Stromal cell of bone marrow (primary cell): ENCODE measurements around the gene FAM81B.
A peak's percentile ranks its signal among the peaks of the same experiment; 100 is the strongest.
"Not testable (repeated sequence)": the region's sequence is repeated elsewhere in the genome, so short reads cannot be mapped to it uniquely, and the experiment has no call there.

ENCODE experiments used
- DNase-seq: peaks from one replicate; pipeline ENCODE4 v3.0.0-alpha.2; 2012; ENCODE audit warnings: low read depth

FAM81B gene, protein sequence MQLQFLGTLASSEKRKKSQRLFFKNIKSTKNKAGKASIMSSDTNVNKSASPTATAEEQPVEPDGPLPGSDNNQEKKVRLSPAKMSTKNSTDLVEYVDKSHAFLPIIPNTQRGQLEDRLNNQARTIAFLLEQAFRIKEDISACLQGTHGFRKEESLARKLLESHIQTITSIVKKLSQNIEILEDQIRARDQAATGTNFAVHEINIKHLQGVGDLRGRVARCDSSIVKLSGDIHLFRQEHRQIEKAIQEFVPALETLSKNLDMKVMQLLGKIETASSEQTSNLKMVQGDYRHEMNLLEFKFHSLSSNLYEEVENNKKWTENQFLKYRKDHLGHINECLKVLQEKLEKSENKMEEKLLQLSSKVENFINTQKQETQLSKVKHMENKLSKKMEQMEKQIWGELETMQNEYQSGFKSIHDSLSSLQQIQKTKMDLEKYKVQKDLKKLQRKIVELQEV

DNA sequence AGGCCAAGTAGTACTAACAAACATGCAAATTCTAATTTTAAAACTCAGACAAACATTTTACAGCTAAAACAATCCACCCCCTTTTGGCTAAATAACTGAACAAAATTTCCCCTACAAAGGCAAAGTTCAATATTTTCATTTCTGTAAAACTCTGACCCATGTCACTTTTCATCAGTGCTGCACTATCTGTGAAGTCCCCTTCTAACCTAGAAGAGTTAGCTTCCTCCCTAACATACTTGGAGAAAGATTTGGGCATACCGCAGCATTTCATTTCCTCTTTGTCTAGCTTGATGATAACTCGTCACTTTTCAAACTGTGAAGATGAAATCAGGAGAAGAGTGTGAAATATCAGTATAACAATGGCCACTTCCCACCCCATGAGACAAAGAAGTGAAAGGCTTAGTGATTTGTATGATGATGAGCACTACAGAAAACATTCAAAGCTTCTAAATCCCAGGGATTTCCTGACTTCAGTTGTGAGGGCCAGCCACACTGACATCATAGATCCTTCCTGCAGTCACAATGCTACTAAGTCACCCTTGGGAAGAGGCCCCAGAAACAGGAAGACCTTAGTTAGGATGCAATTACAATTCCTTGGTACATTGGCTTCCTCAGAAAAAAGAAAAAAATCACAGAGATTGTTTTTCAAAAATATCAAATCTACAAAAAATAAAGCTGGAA lies at the start of gene FAM81B:
TSS of gene FAM81B (plus strand) at position 555 of the 681 bp plus-strand sequence. CDS start at position 579, 24 bp downstream.
- DNase-seq: peak; percentile 26

DNA sequence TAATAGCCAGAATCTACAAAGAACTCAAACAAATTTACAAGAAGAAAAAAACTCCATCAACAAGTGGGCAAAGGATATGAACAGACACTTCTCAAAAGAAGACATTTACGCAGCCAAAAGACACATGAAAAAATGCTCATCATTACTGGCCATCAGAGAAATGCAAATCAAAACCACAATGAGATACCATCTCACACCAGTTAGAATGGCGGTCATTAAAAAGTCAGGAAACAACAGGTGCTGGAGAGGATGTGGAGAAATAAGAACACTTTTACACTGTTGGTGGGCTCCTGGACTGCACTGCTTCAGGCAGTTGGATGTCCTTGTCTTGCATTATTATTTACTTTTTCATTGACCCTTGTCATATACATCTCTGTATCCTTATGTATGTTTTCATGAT lies 49.7 kb upstream of the FAM81B start:
- DNase-seq: not testable (repeated sequence)

DNA sequence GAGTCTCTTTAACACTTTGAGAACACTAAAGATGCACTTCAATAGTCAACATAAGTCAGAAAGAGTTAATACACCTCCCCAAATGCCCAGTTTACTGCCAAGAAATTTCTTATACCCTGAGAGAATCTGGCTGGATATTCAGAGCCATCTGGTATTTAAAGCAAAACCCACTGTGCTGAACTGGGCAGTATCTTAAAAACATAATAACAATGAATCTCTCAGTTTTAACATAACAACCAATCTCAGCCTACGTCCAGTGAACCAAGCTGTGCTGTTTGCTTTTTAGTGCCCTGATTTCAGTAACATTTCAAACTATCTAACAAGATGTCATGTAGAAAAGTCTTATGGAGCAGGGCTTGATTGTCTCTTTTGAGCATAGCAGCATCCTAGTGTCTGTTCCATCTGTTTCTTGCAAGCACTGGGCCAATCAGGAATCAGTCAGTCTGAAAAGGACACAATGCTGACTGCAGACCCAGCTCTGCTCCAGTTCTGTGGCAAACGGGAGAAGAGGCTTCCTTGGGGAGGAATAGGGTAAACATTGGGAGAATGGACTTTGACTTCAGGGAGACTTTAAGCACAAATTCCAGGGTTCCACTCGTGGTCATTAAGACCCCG lies 43.6 kb upstream of the FAM81B start:
- no peak for DNase-seq

DNA sequence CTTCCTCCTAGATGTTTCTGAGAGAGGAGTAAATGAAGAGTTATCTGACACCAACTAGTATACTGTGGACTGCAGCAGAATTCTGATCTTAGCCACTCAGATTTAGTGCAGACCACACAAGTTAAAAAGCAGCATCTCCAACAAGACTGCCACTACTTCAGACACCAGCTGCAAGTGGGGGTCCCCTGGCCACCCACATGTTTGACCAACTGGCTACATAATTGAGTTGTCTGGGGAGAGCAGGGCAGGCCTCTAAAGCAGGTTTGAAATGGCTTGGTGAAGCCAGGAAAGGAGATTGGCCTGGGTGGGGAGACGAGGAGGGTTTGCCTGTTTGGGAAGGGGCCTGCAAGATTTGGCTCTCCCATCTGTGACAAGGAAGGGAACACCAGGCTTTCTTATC lies 40.5 kb upstream of the FAM81B start:
- DNase-seq: no peak

DNA sequence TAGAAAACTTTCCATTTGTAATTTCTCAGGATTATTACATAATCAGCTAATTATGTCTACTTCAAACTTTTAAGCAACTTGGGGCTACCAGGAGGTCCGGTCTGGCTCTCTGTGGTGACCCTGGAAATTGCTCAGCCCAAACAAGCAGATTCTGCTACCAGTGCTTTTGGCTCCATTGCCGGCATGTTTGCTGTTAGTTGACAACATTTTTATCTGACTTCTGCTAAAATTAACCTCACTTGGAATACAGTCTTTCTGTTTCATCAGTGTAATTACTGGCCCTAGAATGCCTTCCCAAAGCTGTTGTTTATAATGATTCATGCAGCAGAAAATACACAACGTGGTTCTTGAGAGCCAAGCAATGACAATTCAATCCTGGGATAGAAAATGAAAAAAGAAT lies 38.5 kb upstream of the FAM81B start:
- no peak for DNase-seq

DNA sequence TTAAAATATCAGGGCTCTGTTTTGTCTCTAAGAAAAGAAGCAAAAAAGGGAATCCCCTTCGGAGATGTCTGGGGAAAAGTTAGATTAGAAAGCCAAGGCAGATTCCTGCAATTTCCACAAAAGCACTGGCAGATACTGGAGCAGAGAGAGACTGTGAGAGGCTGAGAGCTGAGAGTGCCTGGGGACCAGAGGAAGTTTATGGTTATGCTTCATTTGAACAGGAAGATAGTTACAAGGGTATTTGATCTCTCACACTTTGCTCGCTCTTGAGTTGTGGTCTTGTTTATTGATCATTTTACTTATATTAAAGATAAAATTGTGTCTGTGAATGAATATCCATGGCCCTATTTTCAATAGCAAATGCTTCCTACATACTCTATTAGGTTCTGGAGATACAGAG lies 32.8 kb upstream of the FAM81B start:
- no peak for DNase-seq

DNA sequence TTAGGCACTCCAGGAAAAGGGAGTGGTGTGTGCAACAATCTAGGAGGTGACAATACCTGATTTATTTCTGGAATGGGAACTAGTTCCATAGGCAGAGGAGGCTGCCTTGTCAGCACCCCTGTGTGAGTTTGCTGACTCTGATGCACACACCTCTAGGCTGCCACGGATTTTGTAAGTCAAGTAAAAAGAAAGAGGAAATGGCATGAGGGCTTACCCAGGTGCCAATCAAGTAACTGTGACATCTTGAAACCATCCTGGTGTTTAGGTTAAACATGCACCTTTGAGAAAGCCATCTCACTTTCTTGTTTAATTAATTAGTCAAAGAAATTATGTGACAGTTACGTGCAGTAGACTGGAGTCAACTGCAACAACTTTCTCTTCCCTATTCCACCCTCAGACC lies 32.3 kb upstream of the FAM81B start:
- no peak for DNase-seq

DNA sequence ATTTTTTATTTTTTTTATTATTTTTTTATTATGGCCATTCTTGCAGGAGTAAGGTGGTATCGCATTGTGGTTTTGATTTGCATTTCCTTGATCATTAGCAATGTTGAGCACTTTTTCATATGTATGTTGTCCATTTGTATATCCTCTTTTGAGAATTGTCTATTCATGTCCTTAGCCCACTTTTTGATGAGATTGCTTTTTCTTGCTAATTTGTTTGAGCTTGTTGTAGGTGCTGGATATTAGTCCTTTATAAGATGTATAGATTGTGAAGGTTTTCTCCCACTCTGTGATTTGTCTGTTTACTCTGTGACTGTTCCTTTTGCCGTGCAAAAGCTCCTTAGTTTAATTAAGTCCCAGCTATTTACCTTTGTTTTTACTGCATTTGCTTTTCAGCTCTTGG lies 30.5 kb upstream of the FAM81B start:
- not testable (repeated sequence) for DNase-seq

DNA sequence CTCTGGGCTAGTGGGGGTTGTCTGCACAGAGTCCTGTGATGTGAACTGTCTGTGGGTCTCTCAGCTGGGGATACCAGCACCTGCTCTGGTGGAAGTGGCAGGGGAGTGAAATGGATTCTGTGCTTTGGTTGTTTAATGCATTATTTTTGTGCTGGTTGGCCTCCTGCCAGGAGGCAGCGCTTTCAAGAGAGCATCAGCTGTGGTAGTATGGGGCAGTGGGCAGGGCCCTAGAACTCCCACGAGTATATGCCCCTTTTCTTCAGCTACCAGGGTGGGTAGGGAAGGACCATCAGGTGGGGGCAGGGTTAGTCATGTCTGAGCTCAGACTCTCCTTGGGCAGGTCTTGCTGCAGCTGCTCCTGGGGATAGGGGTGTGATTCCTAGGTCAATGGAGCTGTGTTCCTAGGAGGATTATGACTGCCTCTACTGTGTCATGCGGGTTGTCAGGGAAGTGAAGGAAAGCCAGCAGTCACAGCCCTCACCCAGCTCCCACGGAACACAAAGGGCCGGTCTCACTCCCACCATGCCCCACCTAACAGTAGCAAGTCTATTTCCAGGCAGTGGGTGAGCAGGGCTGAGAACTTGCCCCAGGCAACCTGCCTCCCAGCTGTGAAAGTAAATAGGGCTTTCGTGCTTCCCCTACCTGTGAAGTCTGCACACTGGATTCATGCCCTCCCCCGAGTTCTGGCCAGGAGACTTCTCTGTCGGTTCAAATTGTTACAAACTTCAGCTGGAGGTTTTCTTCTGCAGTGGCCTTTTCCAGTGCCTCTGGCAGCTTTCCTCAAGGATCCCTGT lies 25.7 kb upstream of the FAM81B start:
- DNase-seq: no peak

DNA sequence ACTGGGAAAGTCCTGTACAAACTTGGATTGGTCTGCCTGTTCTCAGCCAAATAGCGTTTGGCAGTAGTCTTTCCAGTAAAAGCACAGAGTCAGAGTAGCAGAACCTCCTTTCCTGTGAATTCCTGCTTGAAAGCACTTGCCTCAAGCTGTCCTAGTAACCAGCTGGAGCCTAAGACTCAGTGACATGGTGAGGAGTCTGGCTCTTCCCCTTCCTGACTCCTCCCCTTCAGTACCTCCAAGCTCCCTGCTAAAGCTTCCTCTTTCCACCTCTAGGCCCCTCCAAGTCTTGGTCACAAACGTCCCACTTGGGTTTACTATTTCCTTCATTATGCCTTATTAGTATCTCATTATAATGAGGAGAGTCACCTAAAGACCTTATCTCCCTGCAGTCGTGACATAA lies 21.4 kb upstream of the FAM81B start:
- DNase-seq: no peak

DNA sequence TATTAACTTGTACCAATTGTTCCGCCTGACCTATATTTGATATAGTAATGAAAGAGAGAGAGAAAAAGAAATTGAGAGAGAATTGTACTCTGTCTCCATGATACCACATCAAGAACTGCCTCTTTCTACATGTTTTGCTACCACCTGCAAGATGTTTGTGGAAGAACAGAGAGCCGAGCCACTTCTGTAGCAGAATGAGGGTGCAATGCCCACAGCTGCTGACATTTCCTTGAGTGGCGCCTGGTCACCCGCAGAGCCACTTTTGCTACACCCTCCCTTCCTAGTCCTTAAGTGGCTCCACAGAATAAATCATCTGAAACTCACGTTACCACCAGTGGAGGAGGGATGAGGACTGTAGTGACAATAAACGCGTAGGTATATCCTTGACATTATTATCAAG lies 17.1 kb upstream of the FAM81B start:
- DNase-seq: no peak

DNA sequence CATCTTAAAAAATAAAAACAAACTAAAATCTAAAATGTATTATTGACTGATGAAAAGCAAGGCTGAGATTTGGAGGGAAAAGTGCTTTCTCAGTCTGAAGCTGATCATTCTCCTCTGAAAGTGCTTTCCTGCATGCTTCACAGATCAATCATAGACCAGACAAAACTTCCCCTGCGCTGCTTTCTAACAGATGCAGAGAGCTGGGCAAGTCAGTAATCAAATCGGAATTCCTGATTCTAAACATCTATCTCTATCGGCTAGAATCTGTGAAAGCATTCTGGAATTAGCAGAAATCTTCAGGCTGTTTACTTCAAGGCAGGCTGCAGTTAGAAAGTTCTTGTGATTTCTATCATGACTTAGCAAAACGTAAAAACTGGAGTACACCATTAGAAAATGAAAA lies 15.6 kb upstream of the FAM81B start:
- DNase-seq: no peak

DNA sequence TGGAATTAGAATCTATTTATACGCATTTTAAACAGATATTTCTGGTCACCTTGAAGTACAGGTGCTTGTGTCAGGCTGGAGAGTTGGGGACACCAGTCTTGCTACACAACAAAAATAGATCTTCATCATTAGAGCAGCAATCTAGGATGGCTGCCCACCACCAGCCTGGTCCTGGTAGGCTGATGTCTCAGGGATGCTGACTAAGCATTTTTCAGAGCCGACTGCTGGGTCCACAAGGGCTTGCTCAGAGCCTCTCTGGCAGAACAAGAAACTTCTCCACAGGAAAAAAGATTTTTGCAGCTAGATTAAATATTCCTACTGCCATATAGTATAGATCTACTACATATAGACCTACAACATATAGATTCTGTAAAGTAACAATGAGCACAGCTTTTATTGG lies 12.0 kb upstream of the FAM81B start:
- no peak for DNase-seq

DNA sequence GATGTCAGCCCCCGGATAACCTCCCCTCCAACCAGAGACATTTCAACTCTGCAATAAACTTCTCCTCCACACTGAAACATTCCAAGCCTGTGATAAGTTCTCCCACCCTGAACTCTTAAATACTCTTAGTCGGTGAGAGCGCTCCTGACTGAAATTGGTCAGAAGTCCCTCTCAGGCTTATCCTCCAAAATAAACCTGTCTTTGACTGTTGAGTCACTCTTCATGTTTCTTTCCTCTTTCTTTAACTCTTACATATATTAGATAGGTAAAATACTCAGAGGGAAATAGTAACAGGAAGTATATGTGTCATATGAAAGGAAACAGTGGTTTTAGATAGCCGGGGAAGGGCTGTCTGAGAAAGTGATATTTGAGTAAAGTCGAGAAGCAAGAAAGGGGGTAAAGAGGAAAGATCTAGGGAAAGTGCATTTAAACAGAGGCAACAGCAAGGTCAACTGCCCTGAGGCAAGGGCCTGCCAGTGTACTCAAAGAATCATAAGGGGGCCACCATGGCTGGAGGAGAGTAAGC lies 11.0 kb upstream of the FAM81B start:
- no peak for DNase-seq

DNA sequence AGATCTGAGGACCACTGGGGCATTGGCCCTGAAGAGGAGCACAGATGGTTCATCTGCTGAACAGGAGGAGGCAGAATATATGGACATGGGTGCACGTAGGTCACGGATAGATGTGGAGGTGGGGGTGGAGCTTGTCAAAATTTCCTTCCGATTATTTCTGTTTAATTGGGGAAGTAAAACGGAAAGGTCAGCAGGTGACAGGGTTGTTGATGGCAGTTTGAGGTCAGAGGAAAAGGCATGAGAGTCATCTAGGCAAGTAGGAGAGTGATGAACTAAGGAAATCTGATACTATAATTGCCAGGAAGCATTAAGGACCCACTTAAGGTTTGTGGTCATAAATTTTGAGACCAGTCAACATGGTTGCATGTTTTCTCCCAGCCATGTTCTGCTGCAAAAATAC lies 8.4 kb upstream of the FAM81B start:
- DNase-seq: no peak

DNA sequence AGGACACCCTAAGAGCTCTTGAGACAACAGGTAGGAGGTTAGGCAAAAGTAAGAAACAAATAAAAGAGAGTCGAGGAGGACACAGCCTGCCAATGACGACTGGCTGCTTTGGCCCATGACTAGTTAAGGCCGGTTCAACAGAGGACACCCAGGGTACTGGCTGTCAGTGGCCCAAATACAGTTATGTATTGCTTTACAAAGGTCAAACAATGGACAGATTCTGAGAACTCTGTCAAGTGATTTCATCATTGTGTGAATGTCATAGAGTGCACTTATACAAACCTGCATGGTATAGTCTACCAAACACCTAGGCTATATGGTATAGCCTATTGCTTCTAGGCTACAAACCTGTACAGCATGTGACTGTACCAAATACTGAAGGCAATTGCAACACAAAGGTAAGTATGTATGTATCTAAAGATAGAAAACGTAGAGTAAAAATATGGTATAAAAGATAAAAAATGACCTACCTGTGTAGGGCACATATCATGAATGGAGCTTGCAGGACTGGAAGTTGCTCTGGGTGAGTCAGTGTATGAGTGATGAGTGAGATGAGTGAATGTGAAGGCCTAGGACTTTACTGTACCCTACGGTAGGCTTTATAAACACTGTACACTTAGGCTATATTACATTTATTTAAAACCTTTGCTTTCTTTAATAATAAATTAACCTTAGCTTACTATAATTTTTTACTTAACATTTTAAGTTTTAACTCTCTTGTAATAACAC lies 6.5 kb upstream of the FAM81B start:
- DNase-seq: no peak

DNA sequence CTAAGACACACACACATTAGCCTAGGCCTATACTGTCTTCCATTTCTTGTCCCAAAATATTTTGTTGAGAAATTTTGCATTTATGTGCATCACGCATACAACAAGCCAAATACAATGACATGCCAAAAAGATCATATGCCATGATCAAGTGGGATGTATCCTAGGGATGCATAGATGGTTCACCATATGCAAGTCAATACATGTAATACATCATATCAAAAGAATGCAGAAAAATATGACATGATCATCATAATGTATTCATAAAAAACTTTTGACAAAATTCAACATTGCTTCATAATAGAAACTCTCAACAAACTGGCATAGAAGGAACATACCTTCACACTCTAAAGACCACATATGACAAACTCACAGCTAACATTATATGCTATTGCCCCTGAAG lies 5.8 kb upstream of the FAM81B start:
- no peak for DNase-seq

DNA sequence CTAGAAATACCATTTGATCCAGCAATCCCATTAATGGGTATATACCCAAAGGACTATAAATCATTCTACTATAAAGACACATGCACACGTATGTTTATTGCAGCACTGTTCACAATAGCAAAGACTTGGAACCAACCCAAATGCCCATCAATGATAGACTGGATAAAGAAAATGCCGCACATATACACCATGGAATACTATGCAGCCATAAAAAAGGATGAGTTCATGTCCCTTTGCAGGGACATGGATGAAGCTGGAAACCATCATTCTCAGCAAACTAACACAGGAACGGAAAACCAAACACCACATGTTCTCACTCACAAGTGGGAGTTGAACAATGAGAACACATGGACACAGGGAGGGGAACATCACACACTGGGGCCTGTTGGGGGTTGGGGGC lies 799 bp downstream of the FAM81B start:
- not testable (repeated sequence) for DNase-seq

DNA sequence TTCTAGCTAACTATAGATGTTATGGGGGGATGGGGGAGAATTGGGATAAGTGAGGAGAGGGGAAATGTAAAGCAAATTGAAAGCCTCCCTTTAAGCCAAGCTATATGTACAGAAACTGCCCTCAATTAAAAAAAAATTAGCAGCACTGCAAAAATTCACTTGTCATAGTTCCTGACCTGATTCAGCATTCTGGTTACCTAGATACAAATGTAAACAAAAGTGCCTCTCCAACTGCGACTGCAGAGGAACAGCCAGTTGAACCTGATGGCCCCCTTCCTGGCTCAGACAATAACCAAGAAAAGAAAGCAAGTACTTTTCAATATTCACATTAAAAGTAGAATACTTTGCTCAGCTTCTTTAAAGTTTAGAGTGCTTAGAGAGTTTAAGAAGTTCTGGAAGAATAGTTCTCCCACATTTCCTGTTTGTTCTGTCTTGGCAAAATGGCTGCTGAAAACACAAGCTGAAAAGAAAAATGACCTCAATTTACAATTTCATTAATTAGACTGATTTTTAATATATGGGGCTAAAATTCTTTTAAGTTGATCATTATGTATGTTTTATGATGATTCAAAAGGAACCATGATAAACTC lies 1.5 kb downstream of the FAM81B start:
- no peak for DNase-seq

DNA sequence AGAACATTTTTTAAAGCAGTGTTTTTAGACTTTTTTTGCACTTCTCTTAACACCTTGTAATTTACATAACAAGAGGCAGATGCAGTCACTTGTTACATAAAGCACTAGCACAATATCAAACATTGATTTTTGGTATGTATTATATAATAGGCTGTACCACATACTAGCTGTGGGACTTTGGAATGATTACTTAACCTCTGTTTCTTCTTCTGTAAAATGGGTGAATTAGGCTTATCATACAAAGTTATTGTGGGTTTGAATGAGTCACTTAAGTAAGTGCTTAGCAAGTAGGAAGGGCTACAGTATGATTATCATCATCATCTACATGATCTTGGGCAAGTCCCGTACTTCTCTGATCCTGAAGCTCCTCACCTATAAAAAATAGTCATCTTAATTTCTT lies 2.1 kb downstream of the FAM81B start:
- no peak for DNase-seq

DNA sequence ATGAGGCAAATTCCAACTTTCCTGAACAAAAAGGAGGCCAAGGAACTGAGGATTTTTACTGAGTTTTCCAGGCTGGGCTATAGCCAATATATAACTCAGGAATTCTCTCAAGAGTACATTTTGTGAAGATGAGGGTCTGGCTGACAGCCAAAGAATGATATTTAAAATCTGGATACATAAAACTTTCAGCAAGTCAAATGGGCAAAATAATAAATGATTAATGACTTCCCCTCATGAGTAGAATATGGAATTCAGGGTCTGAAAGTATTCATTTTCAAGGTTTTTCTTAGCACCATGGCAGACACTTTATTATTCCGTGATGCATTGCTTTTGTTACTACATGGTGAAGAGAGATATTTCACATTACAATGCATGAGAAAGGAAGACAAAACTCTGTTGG lies 7.8 kb downstream of the FAM81B start:
- DNase-seq: no peak
